ENCODE results near the gene PDE6B.
"Not testable (repeated sequence)": the region's sequence is repeated elsewhere in the genome, so short reads cannot be mapped to it uniquely, and the experiment has no call there.

Gene PDE6B

DNA sequence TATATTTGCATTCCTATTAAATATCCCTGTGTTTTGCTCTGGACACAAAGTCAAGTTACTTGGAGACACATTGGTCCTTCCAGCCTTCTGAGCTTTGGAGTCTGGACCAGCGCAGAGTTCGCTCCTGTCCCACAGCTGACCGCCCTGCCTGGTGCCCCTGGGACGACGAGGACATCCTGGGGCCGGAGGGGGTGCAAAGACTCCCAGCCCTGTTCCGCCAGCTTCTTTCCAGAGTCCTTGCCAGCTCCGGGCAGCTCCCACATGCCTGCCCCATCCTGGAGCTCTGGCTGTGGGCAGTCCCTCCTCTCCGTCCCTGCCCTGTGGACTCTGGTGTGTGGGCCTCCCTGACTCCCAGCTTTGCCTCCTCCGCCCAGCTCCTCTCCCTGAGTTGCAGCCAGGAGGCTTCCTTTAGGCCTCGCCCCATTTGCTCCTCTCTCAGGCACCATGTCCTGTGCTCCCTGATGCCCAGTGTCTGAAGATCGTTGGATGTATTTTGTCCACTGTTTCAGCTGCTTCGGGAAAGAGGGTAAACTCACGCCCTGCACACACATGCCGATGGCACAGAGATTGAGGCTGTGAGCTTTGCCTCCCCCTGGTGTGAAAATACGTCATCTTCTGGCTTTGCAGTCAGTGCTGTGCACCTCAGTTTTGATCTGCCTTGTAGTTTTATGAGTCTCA, 75.4 kb downstream of the PDE6B start:
- peaks cover 2% of the 10 kb centered on the region; the same call in 1 of the 2 replicates for H3K4me1 ChIP-seq
- peaks cover under 1% of the 10 kb centered on the region for H3K36me3 ChIP-seq (replicated peaks)
- no peaks in the 10 kb centered on the region for H3K27me3 ChIP-seq (ENCODE audit: low read depth)
- no peaks in the 10 kb centered on the region for H3K9me3 ChIP-seq
- DNase-seq (ENCODE audit: low spot score in 2 of 2) = no peak
- in situ Hi-C loops (cut with MboI; ENCODE audit: low sequenced_read_pairs) = no loop called here
- no peak overlapping the region for H3K4me3 ChIP-seq

DNA sequence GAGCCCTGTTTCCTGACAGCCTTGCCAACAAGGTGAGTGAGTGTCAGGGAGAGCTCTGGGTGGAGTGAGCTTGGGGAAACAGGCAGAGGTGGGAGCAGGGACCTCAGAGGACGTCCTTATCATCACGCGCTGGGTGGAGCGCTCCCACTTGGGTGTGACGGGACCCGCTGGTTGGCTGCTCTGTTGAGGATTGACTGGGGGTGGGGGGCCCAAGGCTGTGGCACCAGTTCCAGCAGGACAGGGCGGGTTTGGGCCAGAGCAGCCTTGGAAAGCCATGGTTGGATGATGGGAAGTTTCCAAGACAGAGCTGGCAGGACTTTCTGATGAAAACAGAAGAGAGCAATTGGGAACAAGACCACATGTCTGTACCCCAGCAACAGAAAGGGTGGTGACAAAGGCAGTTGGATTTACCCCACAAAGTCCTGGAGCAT, 77.3 kb downstream of the PDE6B start:
- Histone ChIP-seq H3K36me3 (replicated peaks) (peaks cover 3% of the 10 kb centered on the region), H3K27me3 (ENCODE audit: low read depth) (no peaks in the 10 kb centered on the region), H3K4me1 (peaks cover 4% of the 10 kb centered on the region; the same call in 1 of the 2 replicates), H3K4me3 (no peak overlapping the region), H3K9me3 (no peaks in the 10 kb centered on the region)
- in situ Hi-C loops (cut with MboI; ENCODE audit: low sequenced_read_pairs) = no loop called here
- DNase-seq (ENCODE audit: low spot score in 2 of 2) = no peak

DNA sequence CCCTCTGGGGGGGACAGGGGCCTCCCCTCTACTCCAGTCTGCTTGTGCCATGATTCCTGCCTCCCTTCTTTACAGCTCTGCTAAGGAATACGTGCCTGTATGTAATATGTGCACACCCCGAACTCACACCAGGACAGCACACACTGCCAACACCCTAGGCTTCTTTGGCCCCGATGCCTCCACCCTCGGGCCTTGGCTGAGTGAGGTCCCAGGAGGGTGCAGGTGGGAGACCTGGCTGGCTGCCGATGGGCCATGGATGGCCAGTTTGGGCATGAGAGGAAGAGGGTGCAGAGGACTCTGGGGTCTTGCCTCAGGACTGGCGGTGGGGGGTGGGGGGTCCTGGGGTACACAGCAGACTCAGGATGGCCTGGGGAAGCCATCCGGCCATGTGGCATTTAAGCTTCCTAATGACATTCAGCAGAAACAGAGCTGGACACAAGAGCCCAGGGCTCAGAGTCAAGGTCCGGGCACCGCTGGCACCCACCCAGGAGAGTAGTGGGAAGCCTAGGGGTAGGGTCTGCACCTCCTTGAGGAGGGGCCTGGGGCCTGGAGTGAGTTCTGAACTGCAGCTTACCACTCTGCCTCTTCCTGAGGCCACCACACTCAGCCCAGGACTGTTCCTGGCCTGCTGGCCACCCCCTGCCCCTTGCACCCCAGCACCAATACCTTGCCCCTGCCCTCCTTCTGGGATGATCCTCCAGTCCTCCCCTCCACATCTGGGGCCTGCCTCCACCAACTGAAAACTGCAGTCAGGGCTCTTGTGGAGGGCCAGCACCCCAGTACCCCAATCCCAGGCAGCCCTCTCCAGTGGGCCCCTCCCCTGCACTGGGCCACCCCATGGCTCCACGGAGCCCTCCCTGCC, 78.2 kb downstream of the PDE6B start:
- no peaks in the 10 kb centered on the region for H3K27me3 ChIP-seq (ENCODE audit: low read depth)
- H3K4me3 ChIP-seq = no peak overlapping the region
- DNase-seq (ENCODE audit: low spot score in 2 of 2) = no peak
- no peaks in the 10 kb centered on the region for H3K9me3 ChIP-seq
- H3K36me3 ChIP-seq (replicated peaks) = peaks cover 3% of the 10 kb centered on the region
- peaks cover 4% of the 10 kb centered on the region; the same call in 1 of the 2 replicates for H3K4me1 ChIP-seq
- in situ Hi-C loops (cut with MboI; ENCODE audit: low sequenced_read_pairs) = no loop called here

DNA sequence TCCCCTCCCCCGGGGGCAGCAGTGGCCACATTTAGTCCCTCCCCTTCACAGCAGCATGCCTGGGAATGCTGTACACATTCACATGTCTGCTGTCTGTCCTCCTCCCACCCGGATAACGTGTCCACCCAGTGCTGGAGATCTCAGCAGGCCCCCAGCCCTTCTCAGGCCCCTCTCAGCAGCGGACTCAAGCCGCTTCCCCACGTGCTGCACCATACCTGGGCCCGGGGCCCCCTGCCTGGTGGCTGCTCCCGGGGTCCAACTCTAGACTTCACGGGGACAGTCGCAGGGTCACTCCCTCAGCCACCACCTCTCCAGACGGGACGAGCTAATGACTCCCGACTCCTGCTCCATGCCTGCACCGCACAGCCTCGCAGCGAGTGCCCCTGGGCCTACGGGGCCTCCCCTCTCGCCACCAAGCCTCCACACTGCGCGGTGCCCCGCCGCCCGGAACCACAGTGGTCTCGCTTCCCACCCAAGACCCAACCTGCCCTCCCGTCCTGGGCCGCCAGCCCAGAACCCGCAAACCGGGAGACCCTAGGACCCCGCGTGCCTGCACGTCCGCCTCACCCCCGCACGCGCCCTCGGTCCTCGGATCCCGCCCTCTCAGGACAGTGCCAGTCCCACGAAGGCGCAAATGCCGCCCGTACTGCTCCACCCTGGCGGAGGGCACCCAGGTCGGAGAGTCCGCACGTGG, 79.0 kb downstream of the PDE6B start:
- no peak for DNase-seq (ENCODE audit: low spot score in 2 of 2)

DNA sequence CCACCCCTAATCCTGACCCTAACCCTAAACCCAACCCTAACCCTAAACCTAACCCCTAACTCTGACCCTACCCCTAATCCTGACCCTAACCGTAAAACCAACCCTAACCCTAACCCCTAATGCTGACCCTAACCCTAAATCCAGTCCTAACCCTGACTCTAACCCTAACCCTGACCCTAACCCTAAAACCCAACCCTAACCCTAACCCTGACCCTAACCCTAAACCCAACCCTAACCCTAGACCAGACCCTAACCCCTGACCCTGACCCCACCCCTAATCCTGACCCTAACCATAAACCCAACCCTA, 79.6 kb downstream of the PDE6B start:
- no peaks in the 10 kb centered on the region for H3K9me3 ChIP-seq
- in situ Hi-C loops (cut with MboI; ENCODE audit: low sequenced_read_pairs) = no loop called here
- no peaks in the 10 kb centered on the region for H3K27me3 ChIP-seq (ENCODE audit: low read depth)
- peaks cover 11% of the 10 kb centered on the region for H3K36me3 ChIP-seq (replicated peaks)
- H3K4me1 ChIP-seq = peaks cover 4% of the 10 kb centered on the region; the same call in 1 of the 2 replicates
- peak overlapping the region; percentile 67 for H3K4me3 ChIP-seq
- no peak for DNase-seq (ENCODE audit: low spot score in 2 of 2)

More for the DNA sequence above, 79.0 kb downstream of the PDE6B start:
- Histone ChIP-seq H3K27me3 (ENCODE audit: low read depth) (no peaks in the 10 kb centered on the region), H3K4me1 (peaks cover 4% of the 10 kb centered on the region; the same call in 1 of the 2 replicates), H3K9me3 (no peaks in the 10 kb centered on the region), H3K36me3 (replicated peaks) (peaks cover 6% of the 10 kb centered on the region), H3K4me3 (no peak overlapping the region)
- in situ Hi-C loops (cut with MboI; ENCODE audit: low sequenced_read_pairs) = no loop called here

DNA sequence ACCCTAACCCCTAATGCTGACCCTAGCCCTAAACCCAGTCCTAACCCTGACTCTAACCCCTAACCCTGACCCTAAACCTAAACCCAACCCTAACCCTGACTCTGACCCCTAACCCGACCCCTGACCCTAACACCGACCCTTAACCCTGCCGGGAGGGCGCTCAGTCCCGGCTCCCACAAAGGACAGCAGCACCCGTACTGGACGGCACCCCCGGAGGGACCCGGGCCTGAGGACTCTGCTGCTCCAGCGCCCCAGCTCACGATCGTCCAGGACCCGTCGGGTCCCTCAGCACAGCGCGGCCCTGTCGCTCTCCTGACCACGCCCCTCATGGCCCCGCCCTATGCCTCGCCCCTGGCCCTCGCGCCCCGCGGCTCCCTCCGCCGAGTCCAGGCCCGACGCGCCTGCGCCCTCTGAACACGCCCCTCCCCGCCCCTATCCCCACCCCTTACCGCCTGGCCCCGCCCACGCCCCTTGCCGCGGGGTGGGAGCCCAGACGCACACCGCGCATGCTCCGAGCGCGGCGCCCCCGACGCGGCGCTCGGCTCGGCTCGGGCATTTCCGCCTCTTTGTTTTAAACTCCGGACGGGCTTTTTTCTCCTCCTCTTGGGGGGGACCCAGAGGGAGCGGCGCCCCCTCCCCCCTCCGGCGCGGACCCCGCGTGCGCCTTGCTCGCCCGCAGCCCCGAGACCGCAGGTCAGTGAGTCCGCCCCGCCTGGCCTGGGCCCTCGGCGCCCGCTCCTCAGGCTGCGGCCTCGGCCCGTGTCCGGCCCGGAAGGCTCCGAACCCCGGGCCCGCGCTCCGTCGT, 80.1 kb downstream of the PDE6B start, which contains the start of gene PCGF3:
Gene PCGF3 (plus strand): TSS at position 555 of the 805 bp plus-strand sequence. CDS start 27,849 bp downstream, outside the sequence.
- peak; percentile 85 to 99 for DNase-seq (ENCODE audit: low spot score in 2 of 2)
- in situ Hi-C loops (cut with MboI; ENCODE audit: low sequenced_read_pairs) = no loop called here
- Histone ChIP-seq H3K9me3 (no peaks in the 10 kb centered on the region), H3K27me3 (ENCODE audit: low read depth) (no peaks in the 10 kb centered on the region), H3K4me1 (peaks cover 4% of the 10 kb centered on the region; the same call in 1 of the 2 replicates), H3K36me3 (replicated peaks) (peaks cover 11% of the 10 kb centered on the region), H3K4me3 (peak within 1 kb of the TSS; percentile 67)

DNA sequence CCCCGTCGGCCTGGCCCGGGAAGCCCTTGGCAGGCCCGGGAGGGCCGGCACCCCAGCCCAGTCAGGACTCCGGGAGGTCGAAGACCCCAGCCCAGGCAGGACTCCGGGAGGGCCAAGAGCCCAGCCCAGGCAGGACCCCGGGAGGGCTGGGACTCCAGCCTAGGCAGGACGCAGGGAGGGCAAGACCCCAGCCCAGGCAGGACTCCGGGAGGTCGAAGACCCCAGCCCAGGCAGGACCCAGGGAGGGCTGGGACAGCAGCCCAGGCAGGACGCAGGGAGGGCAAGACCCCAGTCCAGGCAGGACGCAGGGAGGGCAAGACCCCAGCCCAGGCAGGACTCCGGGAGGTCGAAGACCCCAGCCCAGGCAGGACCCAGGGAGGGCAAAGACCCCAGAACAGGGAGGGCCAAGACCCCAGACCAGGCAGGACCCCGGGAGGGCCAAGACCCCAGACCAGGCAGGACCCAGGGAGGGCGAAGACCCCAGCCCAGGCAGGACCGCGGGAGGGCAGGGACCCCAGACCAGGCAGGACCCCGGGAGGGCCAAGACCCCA, 80.8 kb downstream of the PDE6B start:
- H3K9me3 ChIP-seq; in situ Hi-C loops (cut with MboI; ENCODE audit: low sequenced_read_pairs); H3K27me3 ChIP-seq (ENCODE audit: low read depth); DNase-seq (ENCODE audit: low spot score in 2 of 2); H3K4me1 ChIP-seq: not testable (repeated sequence)
- H3K36me3 ChIP-seq (replicated peaks) = peaks cover 15% of the 10 kb centered on the region
- H3K4me3 ChIP-seq = peak overlapping the region; percentile 67

DNA sequence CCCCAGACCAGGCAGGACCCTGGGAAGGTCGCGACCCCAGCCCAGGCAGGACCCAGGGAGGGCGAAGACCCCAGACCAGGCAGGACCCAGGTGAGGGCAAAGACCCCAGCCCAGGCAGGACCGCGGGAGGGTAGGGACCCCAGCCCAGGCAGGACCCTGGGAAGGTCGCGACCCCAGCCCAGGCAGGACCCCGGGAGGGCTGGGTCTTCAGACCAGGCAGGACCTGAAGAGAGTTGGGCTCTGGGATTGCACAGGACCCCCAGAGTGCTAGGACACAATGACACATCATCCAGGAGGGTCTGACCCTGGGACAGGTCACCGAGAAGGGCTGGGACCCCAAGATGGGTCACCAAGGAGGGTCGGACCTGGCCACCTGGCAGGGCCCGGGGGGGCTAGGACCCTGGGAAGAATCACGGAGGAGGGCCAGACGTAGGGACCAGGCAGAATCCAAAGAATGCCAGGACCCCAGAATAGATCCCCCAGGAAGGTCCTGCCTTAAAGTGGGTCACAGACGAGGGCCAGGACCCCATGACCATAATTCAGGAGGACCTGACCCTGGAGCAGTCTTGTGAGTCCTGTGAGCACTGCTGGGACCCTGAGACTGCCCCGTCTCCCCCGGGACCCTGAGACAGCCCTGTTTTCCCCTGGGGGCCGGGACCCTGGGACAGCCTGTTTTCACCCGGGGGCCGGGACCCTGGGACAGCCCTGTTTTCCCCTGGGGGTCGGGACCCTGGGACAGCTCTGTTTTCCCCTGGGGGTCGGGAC, 81.6 kb downstream of the PDE6B start:
- peak overlapping the region; percentile 25 for H3K4me3 ChIP-seq
- H3K4me1 ChIP-seq = peaks cover 9% of the 10 kb centered on the region
- H3K9me3 ChIP-seq = no peaks in the 10 kb centered on the region
- in situ Hi-C loops (cut with MboI; ENCODE audit: low sequenced_read_pairs) = no loop called here
- DNase-seq (ENCODE audit: low spot score in 2 of 2) = no peak
- peaks cover 15% of the 10 kb centered on the region for H3K36me3 ChIP-seq (replicated peaks)
- no peaks in the 10 kb centered on the region for H3K27me3 ChIP-seq (ENCODE audit: low read depth)

DNA sequence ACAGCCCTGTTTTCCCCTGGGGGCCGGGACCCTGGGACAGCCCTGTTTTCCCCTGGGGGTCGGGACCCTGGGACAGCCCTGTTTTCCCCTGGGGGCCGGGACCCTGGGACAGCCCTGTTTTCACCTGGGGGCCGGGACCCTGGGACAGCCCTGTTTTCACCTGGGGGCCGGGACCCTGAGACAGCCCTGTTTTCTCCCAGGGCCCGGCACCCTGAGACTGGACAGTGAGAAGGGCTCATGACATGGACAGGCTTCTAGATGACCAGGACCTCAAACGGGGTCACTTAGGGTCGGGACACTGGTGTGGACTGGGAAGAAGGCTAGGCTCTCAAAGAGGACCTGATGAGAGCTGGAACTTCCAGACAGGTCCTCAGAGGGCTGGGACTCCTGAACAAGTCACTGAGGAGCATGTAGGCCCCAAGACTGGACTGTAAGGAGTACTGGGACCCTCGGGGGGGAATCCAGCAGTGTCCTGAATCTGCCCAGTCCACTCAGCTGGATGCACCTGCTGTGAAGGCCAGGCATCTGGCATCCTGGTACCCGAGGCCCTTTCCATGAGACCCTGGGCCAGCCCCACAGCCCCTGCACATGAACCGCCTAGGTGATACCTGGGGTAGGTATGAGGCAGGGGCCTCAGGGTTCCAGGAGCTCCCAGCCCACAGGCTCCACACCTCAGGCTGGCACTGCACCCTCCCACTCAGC, 82.7 kb downstream of the PDE6B start:
- H3K4me3 ChIP-seq = no peak overlapping the region
- H3K36me3 ChIP-seq (replicated peaks) = peaks cover 15% of the 10 kb centered on the region
- peaks cover 11% of the 10 kb centered on the region for H3K4me1 ChIP-seq

DNA sequence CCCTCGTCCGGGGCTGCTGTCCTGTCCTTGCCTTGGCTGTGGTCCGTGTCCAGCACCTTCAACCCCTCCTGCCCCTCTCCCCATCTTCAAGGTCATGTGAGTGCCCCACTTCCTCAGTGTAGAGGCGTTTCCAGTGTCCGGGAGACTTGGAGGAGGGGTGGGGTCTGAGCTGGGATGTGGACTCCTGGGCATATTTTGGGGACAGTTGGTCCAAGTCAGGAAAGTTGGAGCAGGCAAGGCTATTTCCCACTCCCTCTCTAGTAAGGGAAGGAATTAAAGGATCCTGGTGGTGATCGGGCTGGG, 83.2 kb downstream of the PDE6B start:
- no peak overlapping the region for H3K4me3 ChIP-seq
- H3K4me1 ChIP-seq = peaks cover 11% of the 10 kb centered on the region
- DNase-seq (ENCODE audit: low spot score in 2 of 2) = no peak
- H3K27me3 ChIP-seq (ENCODE audit: low read depth) = no peaks in the 10 kb centered on the region
- in situ Hi-C loops (cut with MboI; ENCODE audit: low sequenced_read_pairs) = no loop called here
- peaks cover 15% of the 10 kb centered on the region for H3K36me3 ChIP-seq (replicated peaks)
- no peaks in the 10 kb centered on the region for H3K9me3 ChIP-seq

More for the DNA sequence above, 82.7 kb downstream of the PDE6B start:
- no peaks in the 10 kb centered on the region for H3K27me3 ChIP-seq (ENCODE audit: low read depth)
- H3K9me3 ChIP-seq = no peaks in the 10 kb centered on the region
- in situ Hi-C loops (cut with MboI; ENCODE audit: low sequenced_read_pairs) = no loop called here
- DNase-seq (ENCODE audit: low spot score in 2 of 2) = no peak

DNA sequence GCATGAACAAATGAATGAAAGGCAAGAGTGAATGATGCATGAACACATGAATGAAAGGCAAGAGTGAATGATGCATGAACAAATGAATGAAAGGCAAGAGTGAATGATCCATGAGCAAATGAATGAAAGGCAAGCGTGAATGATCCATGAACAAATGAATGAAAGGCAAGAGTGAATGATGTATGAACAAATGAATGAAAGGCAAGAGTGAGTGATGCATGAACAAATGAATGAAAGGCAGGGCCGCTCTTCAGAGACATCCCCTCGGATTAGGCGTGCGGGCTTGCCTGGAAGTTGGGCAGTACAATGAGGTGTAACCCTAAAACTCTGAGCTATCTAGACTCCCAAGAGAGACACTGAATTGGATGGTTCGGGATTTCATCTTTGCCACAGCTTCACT, 84.0 kb downstream of the PDE6B start:
- DNase-seq (ENCODE audit: low spot score in 2 of 2) = no peak
- in situ Hi-C loops (cut with MboI; ENCODE audit: low sequenced_read_pairs) = no loop called here
- Histone ChIP-seq H3K4me3 (no peak overlapping the region), H3K36me3 (replicated peaks) (peaks cover 20% of the 10 kb centered on the region), H3K4me1 (peaks cover 11% of the 10 kb centered on the region), H3K9me3 (no peaks in the 10 kb centered on the region), H3K27me3 (ENCODE audit: low read depth) (no peaks in the 10 kb centered on the region)

DNA sequence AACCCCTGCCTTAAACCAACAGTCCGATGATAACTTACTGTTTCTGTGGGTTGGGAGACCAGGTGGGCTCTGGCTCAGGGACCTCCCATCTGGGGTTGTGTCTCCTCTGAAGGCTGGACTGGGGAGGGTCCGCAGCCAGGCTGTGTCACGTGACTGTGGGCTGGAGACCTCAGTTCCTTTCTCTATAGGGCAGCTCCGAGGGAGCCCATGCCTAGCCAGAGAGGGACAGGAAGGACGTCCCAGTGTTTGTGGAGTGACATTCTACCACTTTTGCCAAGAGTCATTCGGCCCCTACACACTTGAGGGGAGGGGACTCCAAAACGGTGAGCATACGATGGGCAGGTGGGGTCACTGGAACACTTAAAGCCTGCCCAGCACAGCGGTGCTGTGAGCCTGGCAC, 84.7 kb downstream of the PDE6B start:
- Histone ChIP-seq H3K4me3 (no peak overlapping the region), H3K27me3 (ENCODE audit: low read depth) (no peaks in the 10 kb centered on the region), H3K4me1 (peaks cover 11% of the 10 kb centered on the region), H3K36me3 (replicated peaks) (peaks cover 20% of the 10 kb centered on the region), H3K9me3 (no peaks in the 10 kb centered on the region)
- in situ Hi-C loops (cut with MboI; ENCODE audit: low sequenced_read_pairs) = no loop called here
- no peak for DNase-seq (ENCODE audit: low spot score in 2 of 2)
